G401.6 (cell line): Measurements from ENCODE around the gene FGF4.

Experiments
- FAIRE-seq: peaks from 2 replicates; lab custom pipeline; 2012; peaks lifted over from hg19 to GRCh38; lab: Jason Lieb, UNC

The FGF4 gene

GRCh38 chr11:69807106-69807815 lies 32.1 kb upstream of the FGF4 start:
- FAIRE-seq, result no peak

GRCh38 chr11:69804769-69805508 lies 29.8 kb upstream of the FGF4 start:
- no peak for FAIRE-seq

GRCh38 chr11:69803604-69804218 lies 28.6 kb upstream of the FGF4 start:
- no peak for FAIRE-seq

- FAIRE-seq, result no peak
Measured at GRCh38 chr11:69803022-69803421, 27.9 kb upstream of the FGF4 start.

- FAIRE-seq, result no peak
Measured at GRCh38 chr11:69802590-69802989, 27.4 kb upstream of the FGF4 start.

GRCh38 chr11:69801513-69802335 lies 26.6 kb upstream of the FGF4 start:
- FAIRE-seq, result no peak

- no peak for FAIRE-seq
Measured at GRCh38 chr11:69800278-69800677, 25.1 kb upstream of the FGF4 start.

- FAIRE-seq, result peak; percentile 52
Measured at GRCh38 chr11:69799582-69799981, 24.4 kb upstream of the FGF4 start.

- FAIRE-seq, result no peak
Measured at GRCh38 chr11:69799097-69799496, 24.0 kb upstream of the FGF4 start.

- FAIRE-seq, result no peak
Measured at GRCh38 chr11:69797737-69798528, 22.8 kb upstream of the FGF4 start.

- no peak for FAIRE-seq
Measured at GRCh38 chr11:69797156-69797555, 22.0 kb upstream of the FGF4 start.

- FAIRE-seq, result no peak
Measured at GRCh38 chr11:69796063-69796462, 20.9 kb upstream of the FGF4 start.

GRCh38 chr11:69791276-69792180 lies 16.4 kb upstream of the FGF4 start:
- no peak for FAIRE-seq

- no peak for FAIRE-seq
Measured at GRCh38 chr11:69788956-69789355, 13.8 kb upstream of the FGF4 start.

- no peak for FAIRE-seq
Measured at GRCh38 chr11:69787906-69788305, 12.8 kb upstream of the FGF4 start.

GRCh38 chr11:69787457-69787856 lies 12.3 kb upstream of the FGF4 start:
- FAIRE-seq, result no peak

GRCh38 chr11:69781241-69781640 lies 6.1 kb upstream of the FGF4 start:
- FAIRE-seq, result no peak

- FAIRE-seq, result no peak
Measured at GRCh38 chr11:69778373-69778772, 3.2 kb upstream of the FGF4 start.

- no peak for FAIRE-seq
Measured at GRCh38 chr11:69774354-69775162, 583 bp downstream of the FGF4 start.
